Transverse colon (tissue), 4 donors: ENCODE results near the gene ALG14.
A peak's percentile ranks its signal among the peaks of the same experiment; 100 is the strongest.

Experiments used
- POLR2A ChIP-seq: fragments of 450-650 bp; IDR thresholded peaks from one replicate; pipeline ENCODE4 v1.6.1; 2016; ENCODE audit warnings: antibody characterized with exemption, mild to moderate bottlenecking, moderate library complexity
- POLR2AphosphoS5 ChIP-seq, 3 donors: sonication (generic); formaldehyde crosslinking; IDR thresholded peaks; one replicate each; pipeline ENCODE4 v1.6.1; 2016; ENCODE audit warnings: antibody characterized with exemption in 3 of 3
- TF ChIP-seq, protein P1 (sequence below), 5 experiments: fragments of 200-600 bp in 3 of 5; fragments of 450-650 bp in 2 of 5; sonication (generic) in 3 of 5; IDR thresholded peaks; 1 replicate in 2 of 5; 2 replicates in 3 of 5; pipeline ENCODE4 v1.5.1; 2016 to 2017; ENCODE audit warnings: antibody characterized with exemption in 5 of 5, inconsistent platforms in 3 of 5, mild to moderate bottlenecking in 2 of 5, moderate library complexity in 1 of 5

DNA sequence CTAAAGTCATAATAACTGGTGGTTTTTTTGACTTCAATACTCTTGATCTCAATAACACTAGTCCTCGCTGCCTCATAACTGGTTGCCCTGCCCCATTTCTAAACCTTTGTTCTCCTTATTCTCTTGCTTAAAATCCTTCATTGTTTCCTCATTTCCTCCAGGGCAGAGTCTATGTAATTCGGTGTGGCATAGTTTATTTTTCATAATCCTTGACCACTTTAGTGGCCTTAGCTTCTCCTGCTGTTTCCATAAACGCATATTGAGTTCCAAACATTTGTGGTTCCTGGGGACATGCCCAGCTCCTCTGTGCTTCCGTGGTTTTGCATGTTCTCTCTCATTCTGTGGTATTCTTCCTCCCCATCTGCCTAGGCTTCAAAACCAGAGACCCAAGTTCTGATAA lies 25.4 kb upstream of the ALG14 start:
- TF ChIP-seq, protein P1, sequence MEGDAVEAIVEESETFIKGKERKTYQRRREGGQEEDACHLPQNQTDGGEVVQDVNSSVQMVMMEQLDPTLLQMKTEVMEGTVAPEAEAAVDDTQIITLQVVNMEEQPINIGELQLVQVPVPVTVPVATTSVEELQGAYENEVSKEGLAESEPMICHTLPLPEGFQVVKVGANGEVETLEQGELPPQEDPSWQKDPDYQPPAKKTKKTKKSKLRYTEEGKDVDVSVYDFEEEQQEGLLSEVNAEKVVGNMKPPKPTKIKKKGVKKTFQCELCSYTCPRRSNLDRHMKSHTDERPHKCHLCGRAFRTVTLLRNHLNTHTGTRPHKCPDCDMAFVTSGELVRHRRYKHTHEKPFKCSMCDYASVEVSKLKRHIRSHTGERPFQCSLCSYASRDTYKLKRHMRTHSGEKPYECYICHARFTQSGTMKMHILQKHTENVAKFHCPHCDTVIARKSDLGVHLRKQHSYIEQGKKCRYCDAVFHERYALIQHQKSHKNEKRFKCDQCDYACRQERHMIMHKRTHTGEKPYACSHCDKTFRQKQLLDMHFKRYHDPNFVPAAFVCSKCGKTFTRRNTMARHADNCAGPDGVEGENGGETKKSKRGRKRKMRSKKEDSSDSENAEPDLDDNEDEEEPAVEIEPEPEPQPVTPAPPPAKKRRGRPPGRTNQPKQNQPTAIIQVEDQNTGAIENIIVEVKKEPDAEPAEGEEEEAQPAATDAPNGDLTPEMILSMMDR (IDR thresholded peaks at IDR 0.05), result no peak
- TF ChIP-seq POLR2AphosphoS5 (IDR thresholded peaks at IDR 0.05) (peak in 1 of 3 donors; percentile 60), POLR2A (no peak)
